ENCODE results near the gene TTC19. TPM values are rescaled to one million over a fixed set of nuclear protein-coding genes. Genes with fewer than 3 reads are reported as not detected.

Gene TTC19
- total and polyA plus RNA-seq, 2 of the 8 experiments (the other 6 are each of a cell fraction or from before 2014, with no cell fraction given), result 11.8 to 55.0 TPM

- no peak for TF ChIP-seq CHD7 (IDR thresholded peaks at IDR 0.05; ENCODE audit: insufficient replicate concordance, low read length)
- peak; percentile 28 for TF ChIP-seq KDM4A (IDR thresholded peaks at IDR 0.05; ENCODE audit: low read depth, low read length, severe bottlenecking)
- TF ChIP-seq ATF2 (IDR thresholded peaks at IDR 0.05; ENCODE audit: low read length), result no peak
- TF ChIP-seq YY1 (IDR thresholded peaks at IDR 0.05; ENCODE audit: low read depth, low read length), result no peak
- TF ChIP-seq GABPA (IDR thresholded peaks at IDR 0.05; ENCODE audit: borderline replicate concordance, insufficient read depth, low read length), result no peak
- no peak for TF ChIP-seq TCF12 (IDR thresholded peaks at IDR 0.05; ENCODE audit: low read depth, low read length)
- TF ChIP-seq BCL11A (IDR thresholded peaks at IDR 0.05; ENCODE audit: low read depth in 2 of 2, low read length in 2 of 2), result no peak
- TF ChIP-seq GTF2F1 (IDR thresholded peaks at IDR 0.05; ENCODE audit: borderline replicate concordance, low read depth, low read length), result no peak
- no peak for TF ChIP-seq ATF3 (IDR thresholded peaks at IDR 0.05; ENCODE audit: insufficient read depth, low read depth, low read length)
- no peak for TF ChIP-seq TBP (IDR thresholded peaks at IDR 0.05; ENCODE audit: low read depth, low read length)
Measured at GRCh38 chr17:15966879-15967248, 32.8 kb upstream of the TTC19 start (continued).

Data from H1 (cell line).